GM18520 (cell line): ENCODE measurements around the gene PCDHGA2.
"Not testable (repeated sequence)": the region's sequence is repeated elsewhere in the genome, so short reads cannot be mapped to it uniquely, and the experiment has no call there.

ENCODE experiments used
- ATAC-seq: cut with Tn5 transposase; IDR thresholded peaks from one replicate; pipeline ENCODE4 v1.9.1; 2021; ENCODE audit not compliant: unreplicated experiment

The PCDHGA2 gene

DNA sequence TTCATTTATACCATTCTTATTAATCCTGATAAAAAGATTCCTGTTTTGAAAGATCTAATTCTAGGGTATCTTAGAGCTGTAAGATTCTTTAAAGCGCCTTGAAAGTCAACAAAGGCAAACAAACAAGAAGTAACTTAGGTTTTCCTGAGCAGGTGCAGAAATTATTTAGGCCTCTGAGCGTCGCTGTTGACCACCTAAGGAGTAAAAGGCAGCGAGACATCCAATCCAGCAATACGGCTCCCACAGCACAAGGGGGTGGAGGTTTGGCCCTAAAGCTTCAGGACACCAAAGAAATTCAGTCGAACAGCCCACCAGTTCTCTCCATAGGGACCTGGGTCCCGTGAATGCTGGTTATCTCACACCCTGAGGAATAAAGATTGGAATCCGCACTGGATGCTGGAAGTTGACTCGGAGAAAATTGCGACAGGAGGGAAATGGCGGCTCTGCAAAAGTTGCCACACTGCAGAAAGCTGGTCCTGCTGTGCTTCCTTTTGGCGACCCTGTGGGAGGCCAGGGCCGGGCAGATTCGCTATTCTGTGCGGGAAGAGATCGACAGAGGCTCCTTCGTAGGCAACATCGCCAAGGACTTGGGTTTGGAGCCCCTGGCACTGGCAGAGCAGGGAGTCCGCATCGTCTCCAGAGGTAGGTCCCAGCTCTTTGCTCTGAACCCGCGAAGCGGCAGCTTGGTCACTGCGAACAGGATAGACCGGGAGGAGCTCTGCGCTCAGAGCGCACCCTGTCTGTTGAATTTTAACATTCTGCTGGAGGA is at the start of gene PCDHGA2:
TSS of gene PCDHGA2 (plus strand) at position 223 of the 769 bp plus-strand sequence.
- no peak for ATAC-seq

DNA sequence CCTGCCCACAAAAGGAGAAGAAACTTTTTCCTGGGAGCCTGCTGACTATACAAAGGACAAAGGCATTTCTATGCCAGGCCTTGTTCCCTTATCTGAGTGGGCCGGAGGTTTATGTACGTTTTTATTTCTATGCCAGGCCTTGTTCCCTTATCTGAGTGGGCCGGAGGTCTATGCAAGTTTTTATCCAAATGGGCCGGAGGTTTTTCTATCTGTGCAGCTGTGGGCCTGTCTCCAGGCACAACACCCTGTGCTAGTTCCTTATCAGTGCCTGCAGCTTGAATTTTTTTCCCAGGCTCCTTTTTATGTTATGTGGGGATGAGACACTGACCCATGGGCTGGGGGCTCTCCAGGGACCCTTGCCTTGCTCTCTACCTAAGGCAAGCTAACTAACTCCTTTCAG is 40.2 kb upstream of the PCDHGA2 start:
- no peak for ATAC-seq

DNA sequence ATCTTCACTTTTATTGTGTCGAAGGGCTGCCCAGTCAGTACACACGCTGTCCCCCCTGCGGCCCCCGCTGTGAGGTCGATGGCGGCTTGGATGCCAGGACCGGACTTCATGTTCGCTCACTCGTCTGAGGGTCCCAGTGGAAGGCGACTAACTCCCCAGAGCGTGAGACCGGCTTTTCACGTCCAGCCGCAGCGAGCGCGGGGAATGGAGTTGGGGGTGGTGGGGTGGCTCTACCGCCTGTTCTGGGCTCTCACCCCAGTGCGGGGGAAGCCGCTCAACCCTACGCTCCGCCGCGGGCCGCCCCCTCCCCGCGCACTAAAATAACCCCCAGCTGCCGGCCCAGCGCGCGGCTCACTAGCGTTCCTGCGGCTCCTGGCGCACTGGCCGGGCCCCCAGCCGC is 34.8 kb upstream of the PCDHGA2 start, which contains the start of gene SLC25A2:
TSS of gene SLC25A2 (minus strand) at position 294 of the 400 bp plus-strand sequence. CDS start at position 110, 184 bp downstream.
- no peak for ATAC-seq

DNA sequence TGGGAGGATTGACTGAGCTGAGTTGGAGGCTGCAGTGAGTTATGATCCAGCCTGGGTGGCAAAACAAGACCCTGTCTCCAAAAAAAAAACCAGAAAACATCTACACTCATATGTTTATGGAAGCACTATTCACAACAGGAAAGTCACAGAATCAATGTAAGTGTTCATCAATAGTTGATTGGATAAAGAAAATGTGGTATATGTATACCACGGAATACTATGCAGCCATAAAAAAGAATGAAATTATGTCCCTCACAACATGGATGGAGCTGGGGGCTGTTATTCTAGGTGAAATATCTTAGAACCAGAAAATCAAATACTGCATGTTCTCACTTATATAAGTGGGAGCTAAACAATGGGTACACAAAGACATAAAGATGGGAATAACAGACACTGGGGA is 31.9 kb upstream of the PCDHGA2 start:
- no peak for ATAC-seq

DNA sequence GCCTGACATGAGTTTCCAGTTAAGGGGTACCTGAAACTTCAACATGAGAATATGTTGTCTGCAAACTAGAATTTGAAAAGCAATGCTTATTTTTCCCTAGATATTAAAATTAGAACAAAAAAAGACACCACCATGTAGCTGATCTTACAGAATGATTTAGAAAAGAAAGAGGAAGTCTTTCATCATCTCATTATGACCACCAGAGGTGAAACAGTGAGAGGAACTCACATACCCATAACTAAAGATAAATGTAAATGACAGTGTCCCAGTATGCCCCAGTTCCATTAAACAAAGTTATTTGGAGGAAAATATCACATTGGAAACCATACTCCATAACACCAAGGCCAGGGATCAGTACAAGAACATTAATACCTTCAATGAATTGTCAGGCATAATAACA is 24.8 kb upstream of the PCDHGA2 start:
- no peak for ATAC-seq

DNA sequence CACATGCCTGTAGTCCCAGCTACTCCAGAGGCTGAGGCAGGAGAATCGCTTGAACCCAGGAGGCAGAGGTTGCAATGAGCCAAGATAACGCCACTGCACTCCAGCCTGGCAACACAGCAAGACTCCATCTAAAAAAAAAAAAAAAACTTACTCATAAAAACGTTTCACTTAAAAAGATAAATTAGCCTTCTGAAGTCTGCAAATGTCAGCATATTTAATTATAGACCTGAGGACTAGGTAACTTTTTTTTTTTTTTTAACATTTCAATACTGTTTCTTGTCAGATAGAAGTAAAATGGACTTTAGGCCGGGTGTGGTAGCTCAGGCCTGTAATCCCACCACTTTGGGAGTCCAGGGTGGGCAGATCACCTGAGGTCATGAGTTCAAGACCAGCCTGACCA is 21.6 kb upstream of the PCDHGA2 start:
- not testable (repeated sequence) for ATAC-seq

DNA sequence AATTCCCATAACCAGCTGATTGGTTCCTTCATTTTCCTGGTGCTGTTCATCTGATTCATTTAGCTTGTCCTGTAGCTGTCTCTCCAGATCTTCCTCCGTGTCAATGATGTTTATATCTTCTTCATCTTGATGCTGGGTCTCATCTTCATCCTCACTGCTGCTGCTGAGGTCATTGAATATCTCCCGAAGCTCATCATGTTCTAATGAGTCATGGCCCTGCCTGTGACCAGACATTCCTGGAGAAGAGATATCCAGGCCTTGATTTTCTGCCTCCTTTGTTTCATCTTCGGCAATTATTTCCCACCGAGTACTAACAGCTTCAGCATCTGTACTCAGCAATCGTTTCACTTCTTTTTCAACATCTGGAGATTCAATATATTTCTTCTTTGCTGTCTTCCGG is 19.4 kb upstream of the PCDHGA2 start:
- no peak for ATAC-seq

DNA sequence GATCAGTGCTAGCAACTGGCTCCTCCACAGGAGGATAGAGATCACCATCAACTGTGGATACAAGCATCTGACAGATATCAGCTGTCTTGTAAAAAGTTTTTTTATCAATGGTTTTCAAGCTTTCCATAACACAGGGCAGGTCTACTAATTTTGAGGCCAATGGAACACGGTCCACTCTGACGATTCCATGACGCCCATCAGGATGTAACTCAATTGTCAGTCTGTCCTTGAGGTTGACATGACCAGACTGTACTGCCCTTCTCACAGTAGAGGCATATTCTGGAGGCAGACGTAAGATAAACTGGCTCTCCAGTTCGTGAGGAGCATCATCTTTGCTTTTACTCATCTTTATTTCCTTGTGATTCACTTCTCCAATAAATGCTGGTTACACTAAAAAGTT is 18.9 kb upstream of the PCDHGA2 start:
- no peak for ATAC-seq

DNA sequence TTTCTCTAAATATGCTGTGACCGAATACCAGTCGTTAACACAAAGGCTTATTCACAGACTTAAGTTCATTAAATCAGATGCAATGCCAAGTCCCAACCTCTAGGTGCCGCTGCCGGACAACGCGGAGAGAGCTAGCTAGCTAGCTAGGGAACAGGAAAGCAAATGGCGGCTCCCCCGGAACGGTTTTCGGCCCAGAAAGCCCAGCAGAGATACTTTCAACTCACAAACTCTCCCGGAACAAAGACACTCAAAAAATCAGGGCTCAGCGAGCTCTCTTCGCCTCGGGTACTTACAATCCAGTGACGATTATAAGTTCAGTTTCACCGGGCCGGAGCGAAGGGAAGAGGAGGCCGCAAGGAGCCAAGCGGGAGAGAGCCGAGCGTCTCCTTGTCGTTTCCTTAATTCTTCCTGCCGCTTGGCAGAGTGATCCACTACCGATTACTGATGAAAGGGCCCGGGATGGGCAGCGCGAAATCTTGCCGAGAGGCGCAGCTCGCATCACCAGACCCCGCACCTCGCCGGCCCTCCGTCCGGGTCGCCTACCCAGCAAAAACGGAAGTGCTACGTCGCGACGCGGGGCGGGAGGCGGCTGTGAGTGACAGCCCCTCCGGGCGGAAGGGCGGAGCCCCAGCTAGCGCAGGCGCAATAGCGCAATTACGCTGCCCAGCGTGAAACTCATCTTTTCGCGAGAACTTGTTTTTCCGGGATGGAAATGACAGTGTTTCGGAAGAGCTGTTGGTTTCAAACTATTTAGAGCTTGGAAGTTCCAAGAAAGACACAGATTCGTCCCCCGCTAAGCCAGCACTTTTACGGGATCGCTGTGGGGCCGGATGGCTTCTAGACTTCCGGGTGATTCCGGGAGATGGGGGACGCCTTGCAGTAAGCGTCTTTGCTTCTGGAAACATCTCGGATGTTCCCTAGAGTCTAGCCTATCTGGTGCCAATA is 18.1 kb upstream of the PCDHGA2 start, which contains the start of gene TAF7:
TSS of gene TAF7 (minus strand) at position 560 of the 945 bp plus-strand sequence. CDS start 740 bp downstream, outside the sequence.
- peak; percentile 89 for ATAC-seq

DNA sequence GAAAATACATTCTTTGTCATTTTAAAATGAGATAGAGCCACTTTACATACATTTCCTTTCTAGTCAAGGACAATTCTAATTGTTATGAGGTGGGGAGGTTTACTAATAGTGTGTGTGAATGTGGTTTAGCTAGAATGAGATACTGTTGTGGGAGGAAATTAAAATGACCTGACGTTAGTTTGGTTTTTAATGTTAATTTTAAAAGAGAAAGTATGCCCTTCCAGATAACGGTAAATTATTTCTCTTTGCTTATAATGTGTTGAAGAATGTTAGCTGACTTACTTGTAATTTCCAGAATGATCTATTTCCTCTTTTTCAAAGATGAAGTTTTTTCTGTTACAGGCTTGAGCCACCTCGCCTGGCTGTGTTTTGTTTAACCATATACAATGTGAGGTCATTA is 16.3 kb upstream of the PCDHGA2 start:
- ATAC-seq, result no peak

DNA sequence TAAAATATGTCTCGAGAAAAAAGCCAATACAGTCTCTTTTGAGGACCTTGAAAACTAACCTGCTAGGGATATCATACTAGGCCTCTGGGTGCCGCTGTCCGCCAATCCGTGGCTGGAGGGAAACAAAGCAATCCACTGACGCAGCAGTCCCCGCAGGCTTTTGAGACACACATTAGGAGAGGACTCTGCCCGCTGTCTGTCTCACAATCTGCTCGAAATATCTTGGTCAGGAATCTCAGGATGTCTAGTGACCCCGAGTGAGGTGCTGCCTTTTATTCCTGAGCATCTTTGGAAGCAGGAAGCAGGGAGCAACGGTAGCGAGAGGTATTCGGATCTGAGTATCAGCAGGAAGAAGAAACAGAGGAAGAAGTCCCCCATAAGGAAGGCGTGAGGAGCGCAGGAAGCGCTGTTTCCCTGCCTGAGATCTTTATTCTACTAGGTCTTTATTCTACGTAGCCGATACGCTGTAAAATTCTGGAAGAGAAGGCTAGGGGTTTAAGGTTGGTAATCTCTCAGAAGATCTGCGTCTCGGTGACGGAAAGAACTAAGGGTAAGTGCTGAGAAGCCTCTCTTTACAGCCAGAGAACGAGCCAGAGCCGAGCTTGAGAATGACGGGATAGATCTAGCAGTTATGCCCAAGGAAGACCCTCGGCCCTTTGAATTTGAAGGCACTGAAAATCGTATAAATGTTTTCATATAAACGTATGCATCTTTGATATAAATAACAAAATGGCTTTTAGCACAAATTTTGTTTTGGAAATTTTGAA is 12.3 kb upstream of the PCDHGA2 start:
- ATAC-seq, result no peak

DNA sequence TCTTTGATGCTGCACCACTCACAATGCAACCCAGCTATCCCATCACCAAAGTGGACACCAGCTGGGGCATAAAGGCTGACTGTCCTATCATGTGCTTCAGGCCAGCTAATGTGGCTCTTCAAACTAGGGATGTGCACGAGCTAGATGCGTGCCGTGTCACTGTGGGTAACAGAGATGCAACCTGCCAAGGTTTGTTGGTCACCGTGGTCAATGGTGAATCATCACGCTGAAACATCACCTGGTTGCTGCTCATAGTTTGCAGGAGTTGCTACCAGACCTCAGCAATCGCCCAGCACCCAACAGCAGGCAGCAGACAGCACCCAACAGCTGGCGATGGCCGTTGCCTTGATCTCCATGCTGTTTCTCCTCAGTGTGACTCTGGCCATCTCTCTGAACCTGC is 10.3 kb upstream of the PCDHGA2 start:
- ATAC-seq, result no peak

DNA sequence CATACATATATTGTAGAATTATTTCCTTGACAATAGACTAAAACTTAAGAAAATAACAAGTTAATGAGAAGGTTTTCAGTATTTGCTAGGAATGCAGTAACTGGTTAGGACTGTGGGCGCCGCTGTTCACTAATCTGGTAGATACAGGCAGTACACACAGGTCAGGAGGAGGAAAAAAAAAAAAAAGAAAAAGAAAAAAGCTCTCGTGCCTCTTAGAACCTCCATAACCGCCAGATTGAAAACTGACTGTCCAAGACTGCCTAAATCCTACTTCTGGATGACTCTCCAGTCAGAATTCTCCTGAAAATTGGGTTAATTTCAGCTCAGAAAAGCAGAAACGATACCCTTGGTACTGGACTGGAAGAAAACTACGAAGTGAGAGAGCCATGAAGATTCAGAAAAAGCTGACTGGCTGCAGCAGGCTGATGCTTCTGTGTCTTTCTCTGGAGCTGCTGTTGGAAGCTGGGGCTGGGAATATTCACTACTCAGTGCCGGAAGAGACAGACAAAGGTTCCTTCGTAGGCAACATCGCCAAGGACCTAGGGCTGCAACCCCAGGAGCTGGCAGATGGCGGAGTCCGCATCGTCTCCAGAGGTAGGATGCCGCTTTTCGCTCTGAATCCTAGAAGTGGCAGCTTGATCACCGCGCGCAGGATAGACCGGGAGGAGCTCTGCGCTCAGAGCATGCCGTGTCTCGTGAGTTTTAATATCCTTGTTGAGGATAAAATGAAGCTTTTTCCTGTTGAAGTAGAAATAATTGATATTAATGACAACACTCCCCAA is 8.1 kb upstream of the PCDHGA2 start, which contains the start of gene PCDHGA1:
TSS of gene PCDHGA1 (plus strand) at position 216 of the 782 bp plus-strand sequence.
- ATAC-seq, result no peak

DNA sequence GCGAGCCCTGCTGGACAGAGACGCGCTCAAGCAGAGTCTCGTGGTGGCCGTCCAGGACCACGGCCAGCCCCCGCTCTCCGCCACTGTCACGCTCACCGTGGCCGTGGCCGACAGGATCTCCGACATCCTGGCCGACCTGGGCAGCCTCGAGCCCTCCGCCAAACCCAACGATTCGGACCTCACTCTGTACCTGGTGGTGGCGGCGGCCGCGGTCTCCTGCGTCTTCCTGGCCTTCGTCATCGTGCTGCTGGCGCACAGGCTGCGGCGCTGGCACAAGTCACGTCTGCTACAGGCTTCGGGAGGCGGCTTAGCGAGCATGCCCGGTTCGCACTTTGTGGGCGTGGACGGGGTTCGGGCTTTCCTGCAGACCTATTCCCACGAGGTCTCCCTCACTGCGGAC is 6.0 kb upstream of the PCDHGA2 start:
- ATAC-seq, result not testable (repeated sequence)

DNA sequence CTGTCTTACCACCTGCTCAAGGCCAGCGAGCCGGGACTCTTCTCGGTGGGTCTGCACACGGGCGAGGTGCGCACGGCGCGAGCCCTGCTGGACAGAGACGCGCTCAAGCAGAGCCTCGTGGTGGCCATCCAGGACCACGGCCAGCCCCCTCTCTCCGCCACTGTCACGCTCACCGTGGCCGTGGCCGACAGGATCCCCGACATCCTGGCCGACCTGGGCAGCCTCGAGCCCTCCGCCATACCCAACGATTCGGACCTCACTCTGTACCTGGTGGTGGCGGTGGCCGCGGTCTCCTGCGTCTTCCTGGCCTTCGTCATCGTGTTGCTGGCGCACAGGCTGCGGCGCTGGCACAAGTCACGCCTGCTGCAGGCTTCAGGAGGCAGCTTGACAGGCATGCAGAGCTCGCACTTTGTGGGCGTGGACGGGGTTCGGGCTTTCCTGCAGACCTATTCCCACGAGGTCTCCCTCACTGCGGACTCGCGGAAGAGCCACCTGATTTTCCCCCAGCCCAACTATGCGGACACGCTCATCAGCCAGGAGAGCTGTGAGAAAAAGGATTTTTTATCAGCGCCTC is 2.3 kb downstream of the PCDHGA2 start:
- not testable (repeated sequence) for ATAC-seq

DNA sequence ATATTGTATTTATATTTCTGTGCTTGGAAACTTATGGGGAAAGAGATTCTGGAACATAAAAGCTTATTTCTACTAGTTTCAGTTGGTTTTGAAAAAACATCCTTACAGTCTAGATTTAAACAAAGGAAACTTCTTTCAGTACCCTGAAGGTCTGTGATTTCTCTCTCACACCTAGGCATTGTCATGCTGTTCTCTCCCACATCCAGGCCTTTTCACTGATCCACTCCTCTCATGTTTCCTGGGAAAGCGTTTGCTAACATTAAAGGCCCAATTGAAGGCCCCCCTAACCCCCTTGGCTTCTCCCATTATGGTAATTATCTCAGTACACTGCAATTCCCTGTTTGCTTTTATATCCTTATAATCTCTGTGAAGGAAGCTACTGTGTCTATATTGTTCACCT is 4.2 kb downstream of the PCDHGA2 start:
- ATAC-seq, result no peak

DNA sequence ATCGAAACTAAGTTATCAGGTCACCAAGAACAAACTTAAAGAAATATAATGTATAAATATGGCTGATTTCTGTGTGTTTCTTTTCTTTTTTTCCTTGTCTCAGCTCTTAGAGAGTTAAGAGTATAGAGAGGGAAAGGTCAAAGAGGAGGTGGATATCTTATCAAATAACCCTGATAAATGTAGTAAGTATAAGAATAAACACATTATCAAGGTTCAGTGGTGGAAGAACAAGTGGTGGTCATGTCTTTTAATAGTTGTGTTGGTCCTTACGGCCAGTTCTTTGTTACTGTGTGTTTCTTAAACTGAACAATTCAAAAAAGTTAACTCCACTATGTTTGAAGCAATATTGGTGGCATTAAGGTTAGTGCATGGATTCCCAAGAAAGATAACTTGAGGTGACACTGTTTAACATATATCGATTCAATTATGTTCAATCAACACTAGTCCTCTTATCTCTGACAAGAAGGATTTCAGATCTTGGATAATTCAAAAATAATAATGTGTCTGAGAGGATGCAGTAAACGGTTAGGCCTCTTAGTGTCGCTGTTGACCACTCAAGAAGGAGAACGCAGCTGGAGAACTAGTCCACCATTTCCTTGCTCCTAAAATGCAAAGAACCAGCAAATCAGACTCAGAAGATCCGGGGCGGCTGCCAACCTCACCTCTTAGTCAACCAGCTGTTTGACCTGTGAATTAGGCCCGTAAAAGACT is 4.8 kb downstream of the PCDHGA2 start, which contains the start of gene PCDHGA3:
TSS of gene PCDHGA3 (plus strand) at position 588 of the 711 bp plus-strand sequence. CDS start 205 bp downstream, outside the sequence.
- ATAC-seq, result no peak

DNA sequence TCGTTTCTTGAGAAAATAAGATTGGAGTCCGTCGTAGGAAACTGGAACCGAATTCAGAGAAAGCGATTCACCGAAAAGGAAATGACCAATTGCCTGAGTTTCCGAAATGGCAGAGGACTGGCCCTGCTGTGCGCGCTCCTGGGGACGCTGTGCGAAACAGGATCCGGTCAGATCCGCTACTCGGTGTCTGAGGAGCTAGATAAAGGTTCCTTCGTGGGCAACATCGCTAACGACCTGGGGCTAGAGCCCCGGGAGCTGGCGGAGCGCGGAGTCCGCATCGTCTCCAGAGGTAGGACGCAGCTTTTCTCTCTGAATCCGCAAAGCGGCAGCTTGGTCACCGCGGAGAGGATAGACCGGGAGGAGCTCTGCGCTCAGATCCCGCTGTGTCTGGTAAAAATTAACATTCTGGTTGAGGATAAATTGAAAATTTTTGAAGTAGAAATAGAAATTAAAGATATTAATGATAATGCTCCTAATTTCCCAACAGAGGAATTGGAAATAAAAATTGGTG is 5.4 kb downstream of the PCDHGA2 start:
- ATAC-seq, result no peak

DNA sequence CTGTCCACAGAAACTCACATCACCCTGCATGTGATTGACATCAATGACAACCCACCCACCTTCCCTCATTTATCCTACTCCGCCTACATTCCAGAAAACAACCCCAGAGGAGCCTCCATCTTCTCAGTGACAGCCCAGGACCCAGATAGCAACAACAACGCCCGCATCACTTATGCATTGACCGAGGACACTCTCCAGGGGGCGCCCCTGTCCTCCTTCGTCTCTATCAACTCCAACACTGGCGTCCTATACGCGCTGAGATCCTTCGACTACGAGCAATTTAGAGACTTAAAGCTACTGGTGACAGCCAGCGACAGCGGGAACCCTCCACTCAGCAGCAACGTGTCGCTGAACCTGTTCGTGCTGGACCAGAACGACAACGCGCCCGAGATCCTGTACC is 6.8 kb downstream of the PCDHGA2 start:
- no peak for ATAC-seq
